GM12878 (cell line): ENCODE results near the gene FBXW9. TPM values are rescaled to one million over a fixed set of nuclear protein-coding genes. Genes with fewer than 3 reads are reported as not detected.
A peak's percentile ranks its signal among the peaks of the same experiment; 100 is the strongest.

Experiments used
- ATAC-seq: fragments of 200-7000 bp; cut with Tn5 transposase; 3 replicates; pipeline ENCODE4 v1.9.1; 2020; ENCODE audit warnings: mild to moderate bottlenecking, moderate library complexity
- BruUV-seq: library from RNA; stranded (reverse); fragments of 400-500 nt; replicated peaks from 2 replicates; lab custom pipeline; 2021; lab: Mats Ljungman, UMichigan
- CTCF ChIA-PET: fragments of 300-600 bp; sonication (Branson Sonifier 250); formaldehyde crosslinking; extraction: SDS; loops from one replicate; lab custom pipeline; 2021; ENCODE audit warnings: inconsistent platforms; lab: Yijun Ruan, JAX
- POLR2A ChIA-PET: fragments of 350-600 bp; formaldehyde crosslinking; extraction: SDS; loops from one replicate; lab custom pipeline; 2021; ENCODE audit warnings: inconsistent platforms; lab: Charles Lee
- RAD21 ChIA-PET: fragments of 300-600 bp; sonication (Branson Sonifier 250); formaldehyde crosslinking; loops from one replicate; lab custom pipeline; 2023; ENCODE audit warnings: antibody characterized with exemption; ENCODE audit not compliant: unreplicated experiment; lab: Charles Lee
- SMC1A ChIA-PET: fragments of 300-600 bp; sonication (Branson Sonifier 250); formaldehyde crosslinking; loops from one replicate; lab custom pipeline; 2023; ENCODE audit not compliant: unreplicated experiment, uncharacterized antibody; lab: Charles Lee
- DNase-seq: peaks from one replicate; pipeline ENCODE4 v3.0.0-alpha.2; 2011; ENCODE audit warnings: low read depth, low spot score
- FAIRE-seq: peaks from 3 replicates; lab custom pipeline; 2011; peaks lifted over from hg19 to GRCh38; lab: Jason Lieb, UNC
- H2AFZ ChIP-seq: 2 replicates; pipeline ENCODE4 v1.6.0; 2011; ENCODE audit warnings: low read depth, low read length, control low read depth; ENCODE audit not compliant: control insufficient read depth
- H3K27ac ChIP-seq: 2 replicates; pipeline ENCODE4 v1.5.1; 2011; ENCODE audit warnings: control low read depth; ENCODE audit not compliant: control insufficient read depth, insufficient read depth
- H3K27me3 ChIP-seq, 2 experiments: replicated peaks in 1 of 2; 2 replicates each; pipeline versions ENCODE4 v1.6.0 to v1.6.1; 2011; ENCODE audit warnings: low read length in 1 of 2; ENCODE audit not compliant: control insufficient read depth in 2 of 2, insufficient read depth in 2 of 2
- H3K36me3 ChIP-seq, 2 experiments: 2 replicates each; pipeline ENCODE4 v1.5.1; 2011; ENCODE audit warnings: low read length in 1 of 2; ENCODE audit not compliant: control insufficient read depth in 2 of 2, insufficient read depth in 2 of 2
- H3K4me1 ChIP-seq: 2 replicates; pipeline ENCODE4 v1.6.1; 2011; ENCODE audit warnings: mild to moderate bottlenecking, low read length, moderate library complexity, mixed read lengths; ENCODE audit not compliant: control insufficient read depth, insufficient read depth
- H3K4me2 ChIP-seq: 2 replicates; pipeline ENCODE4 v1.6.0; 2011; ENCODE audit warnings: control low read depth; ENCODE audit not compliant: control insufficient read depth, insufficient read depth
- H3K4me3 ChIP-seq: fragments of 200-600 bp; sonication (generic); 2 replicates; pipeline ENCODE4 v1.5.1; 2016
- H3K79me2 ChIP-seq: 2 replicates; pipeline ENCODE4 v1.6.0; 2011; ENCODE audit warnings: low read length; ENCODE audit not compliant: control insufficient read depth, insufficient read depth
- H3K9ac ChIP-seq: 2 replicates; pipeline ENCODE4 v1.8.0; 2011; ENCODE audit warnings: low read length, control low read depth, mixed read lengths; ENCODE audit not compliant: control insufficient read depth, insufficient read depth
- H3K9me3 ChIP-seq: replicated peaks from 3 replicates; pipeline ENCODE4 v1.5.1; 2011; ENCODE audit warnings: mild to moderate bottlenecking, low read length; ENCODE audit not compliant: control insufficient read depth, insufficient read depth
- H4K20me1 ChIP-seq: 2 replicates; pipeline ENCODE4 v1.6.0; 2011; ENCODE audit not compliant: control insufficient read depth, insufficient read depth
- EGR1 ChIP-seq, 2 experiments: IDR thresholded peaks; 1 replicate in 1 of 2; 2 replicates in 1 of 2; pipeline ENCODE4 v1.6.1; 2011 to 2012; ENCODE audit warnings: low read depth in 2 of 2, low read length in 2 of 2, borderline replicate concordance in 1 of 2, mild to moderate bottlenecking in 1 of 2, moderate library complexity in 1 of 2
- FOXM1 ChIP-seq: IDR thresholded peaks from 2 replicates; pipeline ENCODE4 v1.6.1; 2012; ENCODE audit warnings: low read depth, mild to moderate bottlenecking, inconsistent platforms, low read length, moderate library complexity
- JUND ChIP-seq: IDR thresholded peaks from 2 replicates; pipeline ENCODE4 v1.6.1; 2012; ENCODE audit warnings: low read depth, mild to moderate bottlenecking, low read length, improper control_type of control experiment, moderate library complexity
- KLF5 ChIP-seq: fragments of 450-650 bp; IDR thresholded peaks from 2 replicates; pipeline ENCODE4 v1.6.1; 2014; ENCODE audit warnings: mild to moderate bottlenecking; ENCODE audit not compliant: partially characterized antibody
- NR2C1 ChIP-seq: fragments of 450-650 bp; IDR thresholded peaks from 2 replicates; pipeline ENCODE4 v1.6.1; 2017; ENCODE audit warnings: antibody characterized with exemption, mild to moderate bottlenecking, moderate library complexity
- PAX8 ChIP-seq: fragments of 450-650 bp; IDR thresholded peaks from 2 replicates; pipeline ENCODE4 v1.6.1; 2017; ENCODE audit warnings: mild to moderate bottlenecking, moderate library complexity
- PKNOX1 ChIP-seq: fragments of 450-650 bp; IDR thresholded peaks from 2 replicates; pipeline ENCODE4 v1.6.1; 2016; ENCODE audit warnings: mild to moderate bottlenecking
- RB1 ChIP-seq: fragments of 450-650 bp; formaldehyde crosslinking; IDR thresholded peaks from 2 replicates; pipeline ENCODE4 v1.6.1; 2017; ENCODE audit warnings: mild to moderate bottlenecking, borderline replicate concordance
- SMAD1 ChIP-seq: fragments of 450-650 bp; IDR thresholded peaks from 2 replicates; pipeline ENCODE4 v1.6.1; 2018; ENCODE audit warnings: mild to moderate bottlenecking, low read depth; ENCODE audit not compliant: partially characterized antibody
- SMAD5 ChIP-seq: IDR thresholded peaks from 2 replicates; pipeline ENCODE4 v1.6.1; 2016; ENCODE audit warnings: antibody characterized with exemption, low read depth
- SRF ChIP-seq, 2 experiments: IDR thresholded peaks; 2 replicates each; pipeline ENCODE4 v1.6.1; 2011; ENCODE audit warnings: low read depth in 2 of 2, low read length in 2 of 2, mild to moderate bottlenecking in 1 of 2, moderate library complexity in 1 of 2
- TCF12 ChIP-seq: IDR thresholded peaks from 2 replicates; pipeline ENCODE4 v1.6.1; 2011; ENCODE audit warnings: low read depth, mild to moderate bottlenecking, low read length
- ZNF207 ChIP-seq: fragments of 450-650 bp; IDR thresholded peaks from 2 replicates; pipeline ENCODE4 v1.6.1; 2014; ENCODE audit warnings: antibody characterized with exemption, mild to moderate bottlenecking, borderline replicate concordance
- ZSCAN29 ChIP-seq: fragments of 450-650 bp; IDR thresholded peaks from 2 replicates; pipeline ENCODE4 v1.6.1; 2017; ENCODE audit warnings: mild to moderate bottlenecking, moderate library complexity
- WGBS: methylation state at CpG from one replicate; pipeline ENCODE4 v1.1.6; 2016; ENCODE audit warnings: low lambda C conversion rate; ENCODE audit not compliant: insufficient replicate concordance, insufficient coverage; ENCODE audit errors: missing lambda C conversion rate; 5-methylcytosine and 5-hydroxymethylcytosine counted together
- in situ Hi-C: fragments of 300-500 bp; cut with MboI; formaldehyde crosslinking; loops from 9 replicates; pipeline ENCODE4 v1.14.3; 2018; ENCODE audit warnings: mixed read lengths
- intact Hi-C: fragments of 100-400 bp; cut with micrococcal nuclease; formaldehyde crosslinking; loops from one replicate; pipeline ENCODE4 v1.14.2; 2022; ENCODE audit not compliant: unreplicated experiment
- polyA plus RNA-seq, 11 experiments: library from polyadenylated mRNA; depleted of rRNA in 4 of 11; unstranded in 6 of 11; stranded (reverse) in 5 of 11; fragments of >200 nt; fragmentation: Nextera tagmentation in 4 of 11; fragmentation: Illumina TruSeq in 1 of 11; extraction: Ambion mirVana in 4 of 11; extraction: Trizol in 1 of 11; gene quantifications; 1 replicate in 1 of 11; 2 replicates in 10 of 11; pipeline versions ENCODE4 v1.2.1 to v1.2.3, GENCODE V29; 2011 to 2016; ENCODE audit warnings: inconsistent platforms in 2 of 11, missing spikeins in 2 of 11, low read depth in 1 of 11
- total RNA-seq, 4 experiments: library from RNA; depleted of rRNA in 3 of 4; stranded (reverse); fragments of >200 nt in 3 of 4; fragmentation: Illumina TruSeq in 1 of 4; extraction: Trizol in 1 of 4; gene quantifications; 2 replicates each; pipeline versions ENCODE4 v1.2.1 to v1.2.3, GENCODE V29; 2013 to 2021
- TF ChIP-seq, protein P1 (sequence below): fragments of 450-650 bp; IDR thresholded peaks from 2 replicates; pipeline ENCODE4 v1.6.1; 2017; ENCODE audit warnings: borderline replicate concordance

FBXW9 gene
- total and polyA plus RNA-seq, 10 of the 15 experiments (the other 5 are each of a cell fraction or from before 2014, with no cell fraction given), result 0.21 to 14.8 (median 7.3) TPM

DNA sequence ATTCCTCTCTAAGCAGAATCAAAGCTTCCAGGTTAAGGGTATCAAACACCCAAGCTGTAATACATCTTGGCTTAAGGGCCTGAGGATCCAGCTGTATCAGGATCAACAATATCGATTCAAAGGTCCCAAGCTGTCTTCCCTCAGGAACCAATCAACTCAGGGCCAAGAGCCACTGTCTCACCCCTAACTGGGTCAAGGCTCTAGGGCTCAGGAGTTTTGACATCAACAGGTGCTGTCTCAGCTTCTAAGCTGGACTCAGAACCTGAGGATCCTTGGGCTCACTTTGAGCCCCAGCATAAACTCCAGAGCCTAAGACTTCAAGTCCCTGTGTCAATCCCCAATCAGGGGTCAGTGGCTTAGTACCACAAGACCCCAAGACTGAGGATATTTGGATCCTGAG lies 917 bp downstream of the FBXW9 start:
- POLR2A ChIA-PET, result interaction anchor here (1.1 kb wide), 2 partner anchors 13 to 38 kb away, joined by 4 read pairs; no protein-coding TSS in a partner anchor
- no peak for FAIRE-seq
- TF ChIP-seq, protein P1, sequence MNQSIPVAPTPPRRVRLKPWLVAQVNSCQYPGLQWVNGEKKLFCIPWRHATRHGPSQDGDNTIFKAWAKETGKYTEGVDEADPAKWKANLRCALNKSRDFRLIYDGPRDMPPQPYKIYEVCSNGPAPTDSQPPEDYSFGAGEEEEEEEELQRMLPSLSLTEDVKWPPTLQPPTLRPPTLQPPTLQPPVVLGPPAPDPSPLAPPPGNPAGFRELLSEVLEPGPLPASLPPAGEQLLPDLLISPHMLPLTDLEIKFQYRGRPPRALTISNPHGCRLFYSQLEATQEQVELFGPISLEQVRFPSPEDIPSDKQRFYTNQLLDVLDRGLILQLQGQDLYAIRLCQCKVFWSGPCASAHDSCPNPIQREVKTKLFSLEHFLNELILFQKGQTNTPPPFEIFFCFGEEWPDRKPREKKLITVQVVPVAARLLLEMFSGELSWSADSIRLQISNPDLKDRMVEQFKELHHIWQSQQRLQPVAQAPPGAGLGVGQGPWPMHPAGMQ, result no peak
- no peak for TF ChIP-seq SRF (IDR thresholded peaks at IDR 0.05; ENCODE audit: low read depth in 2 of 2, low read length in 2 of 2)
- TF ChIP-seq ZSCAN29, result no peak
- RAD21 ChIA-PET, result no interaction called here
- ATAC-seq, result no peak
- H3K9me3 ChIP-seq, result no peaks in the 10 kb centered on the region
- no peak for DNase-seq
- SMC1A ChIA-PET, result interaction anchor here (0.7 kb wide), 1 partner anchor 9 kb away, joined by 3 read pairs; no protein-coding TSS in a partner anchor
- H3K4me3 ChIP-seq, result peak overlapping the region; percentile 85; the same call in 1 of the 2 replicates
- peaks cover 0 to 6% of the 10 kb centered on the region in 2 experiments; a peak in 3 of 4 replicates for H3K36me3 ChIP-seq
- no peaks in the 10 kb centered on the region for H3K27me3 ChIP-seq
- BruUV-seq, result no TSS peak
- H3K27ac ChIP-seq, result no peak overlapping the region
- peak overlapping the region; percentile 96 for H3K4me2 ChIP-seq
- H3K9ac ChIP-seq, result peak overlapping the region; percentile 50; the same call in 1 of the 2 replicates
- H3K4me1 ChIP-seq, result peaks cover 9% of the 10 kb centered on the region
- in situ Hi-C loops (no loop called here), intact Hi-C loops (no loop called here)
- 94% methylated on average over 1 of the region's 1 CpG for WGBS
- peak overlapping the region; percentile 16; the same call in 1 of the 2 replicates for H2AFZ ChIP-seq
- H4K20me1 ChIP-seq, result no peaks in the 10 kb centered on the region
- CTCF ChIA-PET, result interaction anchor here (1.2 to 1.5 kb wide), 2 partner anchors 17 to 71 kb away, joined by 3 to 7 read pairs; no protein-coding TSS in a partner anchor
- no peaks in the 10 kb centered on the region for H3K79me2 ChIP-seq

DNA sequence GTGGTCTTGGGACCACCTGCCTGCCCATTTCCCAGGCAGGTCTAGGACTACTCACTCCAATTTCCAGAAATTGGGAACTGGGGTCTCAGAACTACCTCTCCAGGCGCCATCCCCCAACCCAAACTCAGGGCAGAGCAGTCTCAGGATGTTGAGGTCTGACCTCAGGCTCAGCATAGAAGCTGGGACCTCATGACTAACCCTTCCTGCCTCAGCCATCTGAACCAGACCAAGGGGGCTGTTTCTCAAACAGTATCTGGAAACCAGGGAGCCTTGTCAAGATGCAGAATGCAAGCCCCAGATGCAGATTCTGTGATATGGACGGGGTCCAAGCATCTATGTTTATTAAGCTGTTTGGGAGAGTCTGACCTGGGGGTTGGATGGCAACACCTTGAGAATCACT lies 1.3 kb downstream of the FBXW9 start:
- Histone ChIP-seq H3K9me3 (no peaks in the 10 kb centered on the region), H3K4me1 (peaks cover 9% of the 10 kb centered on the region), H3K27me3 (no peaks in the 10 kb centered on the region), H3K27ac (no peak overlapping the region), H2AFZ (no peak overlapping the region), H3K79me2 (no peaks in the 10 kb centered on the region), H4K20me1 (no peaks in the 10 kb centered on the region), H3K36me3 (peaks cover 0 to 4% of the 10 kb centered on the region in 2 experiments; a peak in 3 of 4 replicates), H3K9ac (no peak overlapping the region), H3K4me3 (no peak overlapping the region), H3K4me2 (no peak overlapping the region)
- TF ChIP-seq TCF12 (no peak), FOXM1 (no peak), PAX8 (no peak), KLF5 (no peak), EGR1 (IDR thresholded peaks at IDR 0.05; ENCODE audit: borderline replicate concordance in 1 of 2, low read depth in 2 of 2, low read length in 2 of 2) (no peak), SMAD5 (no peak), SMAD1 (no peak), RB1 (no peak), JUND (no peak), NR2C1 (no peak), PKNOX1 (no peak), ZNF207 (no peak)
- no TSS peak for BruUV-seq
- 24% methylated on average over 2 of the region's 2 CpGs for WGBS
- RAD21 ChIA-PET, result no interaction called here
- POLR2A ChIA-PET, result interaction anchor here (1.1 kb wide), 1 partner anchor 13 kb away, joined by 4 read pairs; no protein-coding TSS in a partner anchor
- in situ Hi-C loops (no loop called here), intact Hi-C loops (no loop called here)
- ATAC-seq (no peak), FAIRE-seq (no peak), DNase-seq (no peak)
- CTCF ChIA-PET, result interaction anchor here (1.2 to 1.5 kb wide), 2 partner anchors 17 to 71 kb away, joined by 3 to 7 read pairs; no protein-coding TSS in a partner anchor
- SMC1A ChIA-PET, result interaction anchor here (0.7 kb wide), 1 partner anchor 9 kb away, joined by 3 read pairs; no protein-coding TSS in a partner anchor
